HepG2 (cell line): ENCODE measurements around the gene COPS7A. TPM values are rescaled to one million over a fixed set of nuclear protein-coding genes. Genes with fewer than 3 reads are reported as not detected.

ENCODE experiments used
- BRD4 ChIP-seq: sonication (generic); formaldehyde crosslinking; IDR thresholded peaks from 2 replicates; pipeline ENCODE4 v1.4.0; 2020; ENCODE audit warnings: missing genetic modification reagents
- FOXK1 ChIP-seq: sonication (generic); formaldehyde crosslinking; IDR thresholded peaks from 2 replicates; pipeline ENCODE4 v1.4.0; 2020; ENCODE audit warnings: low read depth, missing genetic modification reagents, borderline replicate concordance
- IKZF4 ChIP-seq: sonication (generic); formaldehyde crosslinking; IDR thresholded peaks from 2 replicates; pipeline ENCODE4 v1.5.1; 2020; ENCODE audit warnings: borderline replicate concordance, mild to moderate bottlenecking, low read depth, missing genetic modification reagents; ENCODE audit errors: not compliant biosample characterization
- PAF1 ChIP-seq: IDR thresholded peaks from 2 replicates; pipeline ENCODE4 v1.6.1; 2016; ENCODE audit warnings: missing genetic modification reagents, missing compliant biosample characterization
- PHF21A ChIP-seq: sonication (generic); formaldehyde crosslinking; IDR thresholded peaks from 2 replicates; pipeline ENCODE4 v1.5.0; 2020; ENCODE audit warnings: mild to moderate bottlenecking, missing genetic modification reagents
- POGZ ChIP-seq: sonication (generic); formaldehyde crosslinking; IDR thresholded peaks from 2 replicates; pipeline ENCODE4 v1.4.0; 2020; ENCODE audit warnings: mild to moderate bottlenecking, missing genetic modification reagents
- TEAD3 ChIP-seq: optimal IDR thresholded peaks from 2 replicates; pipeline ENCODE3; 2016; ENCODE audit warnings: borderline replicate concordance
- YEATS4 ChIP-seq: sonication (generic); formaldehyde crosslinking; IDR thresholded peaks from 2 replicates; pipeline ENCODE4 v1.4.0; 2020; ENCODE audit warnings: missing genetic modification reagents, borderline replicate concordance
- ZEB1 ChIP-seq: IDR thresholded peaks from 2 replicates; pipeline ENCODE4 v1.6.1; 2012; ENCODE audit warnings: mild to moderate bottlenecking, low read depth, inconsistent platforms; ENCODE audit not compliant: insufficient replicate concordance
- ZNF275 ChIP-seq: sonication (generic); formaldehyde crosslinking; IDR thresholded peaks from 2 replicates; pipeline ENCODE4 v1.8.0; 2022; ENCODE audit warnings: missing genetic modification reagents, mild to moderate bottlenecking, inconsistent platforms, borderline replicate concordance
- ZNF484 ChIP-seq: sonication (generic); formaldehyde crosslinking; IDR thresholded peaks from 2 replicates; pipeline ENCODE4 v1.5.1; 2020; ENCODE audit warnings: mild to moderate bottlenecking, low read depth, missing genetic modification reagents, borderline replicate concordance
- ZNF567 ChIP-seq: sonication (generic); formaldehyde crosslinking; IDR thresholded peaks from 2 replicates; pipeline ENCODE4 v1.8.1; 2023; ENCODE audit warnings: mild to moderate bottlenecking, missing genetic modification reagents, borderline replicate concordance
- ZNF615 ChIP-seq: sonication (generic); formaldehyde crosslinking; IDR thresholded peaks from 2 replicates; pipeline ENCODE4 v1.5.0; 2020; ENCODE audit warnings: mild to moderate bottlenecking, missing genetic modification reagents, borderline replicate concordance
- polyA plus RNA-seq, 8 experiments: library from polyadenylated mRNA; depleted of rRNA in 3 of 8; stranded (reverse) in 7 of 8; unstranded in 1 of 8; fragments of >200 nt; fragmentation: Illumina TruSeq in 4 of 8; extraction: Trizol in 4 of 8; gene quantifications; 2 replicates each; pipeline versions ENCODE4 v1.2.1 to v1.2.3, GENCODE V29; 2011 to 2016; ENCODE audit warnings: low read depth in 4 of 8, missing spikeins in 1 of 8, mixed read lengths in 1 of 8; ENCODE audit not compliant: insufficient read depth in 1 of 8
- total RNA-seq, 5 experiments: library from RNA; depleted of rRNA; stranded (reverse); fragments of >200 nt; fragmentation: Illumina TruSeq; extraction: Trizol; gene quantifications; 2 replicates each; pipeline ENCODE4 v1.2.3, GENCODE V29; 2016; ENCODE audit warnings: low read depth in 1 of 5
- TF ChIP-seq, protein P1 (sequence below): sonication (generic); formaldehyde crosslinking; IDR thresholded peaks from 2 replicates; pipeline ENCODE4 v1.4.0; 2020; ENCODE audit warnings: missing genetic modification reagents, borderline replicate concordance
- TF ChIP-seq, protein P2 (sequence below): sonication (generic); formaldehyde crosslinking; conservative IDR thresholded peaks from 2 replicates; pipeline ENCODE4 v1.4.0; 2020; ENCODE audit warnings: missing genetic modification reagents
- TF ChIP-seq, protein P3 (sequence below): sonication (generic); formaldehyde crosslinking; IDR thresholded peaks from 2 replicates; pipeline ENCODE4 v1.4.0; 2020; ENCODE audit warnings: mild to moderate bottlenecking, missing genetic modification reagents
- TF ChIP-seq, protein P4 (sequence below): sonication (generic); formaldehyde crosslinking; IDR thresholded peaks from 2 replicates; pipeline ENCODE4 v1.8.0; 2022; ENCODE audit warnings: mild to moderate bottlenecking, missing genetic modification reagents; ENCODE audit not compliant: insufficient replicate concordance

The COPS7A gene
- total and polyA plus RNA-seq, 2 of the 13 experiments (the other 11 are each of a cell fraction or from before 2014, with no cell fraction given) = 40.0 to 73.6 TPM

DNA sequence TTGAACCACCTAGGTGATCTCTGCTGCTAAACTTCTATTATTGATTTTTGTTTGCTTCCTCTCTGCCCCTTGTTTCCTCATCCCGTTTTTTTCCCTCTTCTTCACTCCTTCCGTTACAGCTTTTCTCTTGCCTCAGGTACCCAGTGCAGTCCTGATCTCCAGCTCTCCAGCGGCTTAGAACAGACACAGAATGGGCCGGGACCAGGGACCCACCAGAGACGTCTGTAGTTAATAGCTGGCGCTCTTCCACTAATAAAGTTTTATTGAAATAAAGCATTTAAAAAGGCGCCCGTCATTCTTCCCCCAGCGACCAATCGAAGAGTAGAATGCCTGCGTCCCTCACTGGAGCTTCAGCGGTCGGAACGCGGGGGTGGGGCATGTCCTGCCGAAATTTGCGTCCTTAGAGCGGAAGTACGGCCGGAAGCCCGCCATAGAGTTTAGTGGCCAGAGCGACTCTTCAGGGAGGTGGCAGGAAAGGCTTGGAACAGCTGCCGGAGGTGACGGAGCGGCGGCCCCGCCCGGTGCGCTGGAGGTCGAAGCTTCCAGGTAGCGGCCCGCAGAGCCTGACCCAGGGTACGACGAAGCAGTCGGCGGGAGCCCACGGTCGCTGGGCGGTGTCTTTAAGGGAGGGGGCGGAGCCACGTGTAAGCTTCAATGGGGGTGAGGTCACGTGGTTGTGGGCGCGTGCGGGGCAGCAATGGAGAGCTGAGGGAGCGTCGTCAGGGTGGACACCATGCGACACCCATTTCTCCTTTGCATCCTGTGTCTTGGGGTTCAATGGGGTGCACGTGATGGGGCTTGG, at the start of gene COPS7A (continued):
- TF ChIP-seq, protein P1, sequence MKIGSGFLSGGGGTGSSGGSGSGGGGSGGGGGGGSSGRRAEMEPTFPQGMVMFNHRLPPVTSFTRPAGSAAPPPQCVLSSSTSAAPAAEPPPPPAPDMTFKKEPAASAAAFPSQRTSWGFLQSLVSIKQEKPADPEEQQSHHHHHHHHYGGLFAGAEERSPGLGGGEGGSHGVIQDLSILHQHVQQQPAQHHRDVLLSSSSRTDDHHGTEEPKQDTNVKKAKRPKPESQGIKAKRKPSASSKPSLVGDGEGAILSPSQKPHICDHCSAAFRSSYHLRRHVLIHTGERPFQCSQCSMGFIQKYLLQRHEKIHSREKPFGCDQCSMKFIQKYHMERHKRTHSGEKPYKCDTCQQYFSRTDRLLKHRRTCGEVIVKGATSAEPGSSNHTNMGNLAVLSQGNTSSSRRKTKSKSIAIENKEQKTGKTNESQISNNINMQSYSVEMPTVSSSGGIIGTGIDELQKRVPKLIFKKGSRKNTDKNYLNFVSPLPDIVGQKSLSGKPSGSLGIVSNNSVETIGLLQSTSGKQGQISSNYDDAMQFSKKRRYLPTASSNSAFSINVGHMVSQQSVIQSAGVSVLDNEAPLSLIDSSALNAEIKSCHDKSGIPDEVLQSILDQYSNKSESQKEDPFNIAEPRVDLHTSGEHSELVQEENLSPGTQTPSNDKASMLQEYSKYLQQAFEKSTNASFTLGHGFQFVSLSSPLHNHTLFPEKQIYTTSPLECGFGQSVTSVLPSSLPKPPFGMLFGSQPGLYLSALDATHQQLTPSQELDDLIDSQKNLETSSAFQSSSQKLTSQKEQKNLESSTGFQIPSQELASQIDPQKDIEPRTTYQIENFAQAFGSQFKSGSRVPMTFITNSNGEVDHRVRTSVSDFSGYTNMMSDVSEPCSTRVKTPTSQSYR (CRISPR knock-in tag) = peak; percentile 61; the same call in 1 of the 2 replicates
- TF ChIP-seq BRD4 (CRISPR knock-in tag) (no peak), PHF21A (peak; percentile 93), FOXK1 (CRISPR knock-in tag) (peak; percentile 84), ZNF567 (CRISPR knock-in tag) (0 out of 2 replicates have a peak, but pooled peaks have one; percentile 55), YEATS4 (CRISPR knock-in tag) (peak; percentile 93), ZNF484 (CRISPR knock-in tag) (no peak), ZNF615 (CRISPR knock-in tag) (peak; percentile 95; the same call in 1 of the 2 replicates), ZNF275 (CRISPR knock-in tag) (peak; percentile 84; the same call in 1 of the 2 replicates), PAF1 (CRISPR knock-in tag) (no peak), POGZ (peak; percentile 89), ZEB1 (peak; percentile 60), TEAD3 (peak; percentile 80), IKZF4 (CRISPR knock-in tag) (peak; percentile 92)
- TF ChIP-seq, protein P2, sequence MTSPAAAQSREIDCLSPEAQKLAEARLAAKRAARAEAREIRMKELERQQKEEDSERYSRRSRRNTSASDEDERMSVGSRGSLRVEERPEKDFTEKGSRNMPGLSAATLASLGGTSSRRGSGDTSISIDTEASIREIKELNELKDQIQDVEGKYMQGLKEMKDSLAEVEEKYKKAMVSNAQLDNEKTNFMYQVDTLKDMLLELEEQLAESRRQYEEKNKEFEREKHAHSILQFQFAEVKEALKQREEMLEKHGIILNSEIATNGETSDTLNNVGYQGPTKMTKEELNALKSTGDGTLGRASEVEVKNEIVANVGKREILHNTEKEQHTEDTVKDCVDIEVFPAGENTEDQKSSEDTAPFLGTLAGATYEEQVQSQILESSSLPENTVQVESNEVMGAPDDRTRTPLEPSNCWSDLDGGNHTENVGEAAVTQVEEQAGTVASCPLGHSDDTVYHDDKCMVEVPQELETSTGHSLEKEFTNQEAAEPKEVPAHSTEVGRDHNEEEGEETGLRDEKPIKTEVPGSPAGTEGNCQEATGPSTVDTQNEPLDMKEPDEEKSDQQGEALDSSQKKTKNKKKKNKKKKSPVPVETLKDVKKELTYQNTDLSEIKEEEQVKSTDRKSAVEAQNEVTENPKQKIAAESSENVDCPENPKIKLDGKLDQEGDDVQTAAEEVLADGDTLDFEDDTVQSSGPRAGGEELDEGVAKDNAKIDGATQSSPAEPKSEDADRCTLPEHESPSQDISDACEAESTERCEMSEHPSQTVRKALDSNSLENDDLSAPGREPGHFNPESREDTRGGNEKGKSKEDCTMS (CRISPR knock-in tag) = peak; percentile 76; the same call in 1 of the 2 replicates
- TF ChIP-seq, protein P3, sequence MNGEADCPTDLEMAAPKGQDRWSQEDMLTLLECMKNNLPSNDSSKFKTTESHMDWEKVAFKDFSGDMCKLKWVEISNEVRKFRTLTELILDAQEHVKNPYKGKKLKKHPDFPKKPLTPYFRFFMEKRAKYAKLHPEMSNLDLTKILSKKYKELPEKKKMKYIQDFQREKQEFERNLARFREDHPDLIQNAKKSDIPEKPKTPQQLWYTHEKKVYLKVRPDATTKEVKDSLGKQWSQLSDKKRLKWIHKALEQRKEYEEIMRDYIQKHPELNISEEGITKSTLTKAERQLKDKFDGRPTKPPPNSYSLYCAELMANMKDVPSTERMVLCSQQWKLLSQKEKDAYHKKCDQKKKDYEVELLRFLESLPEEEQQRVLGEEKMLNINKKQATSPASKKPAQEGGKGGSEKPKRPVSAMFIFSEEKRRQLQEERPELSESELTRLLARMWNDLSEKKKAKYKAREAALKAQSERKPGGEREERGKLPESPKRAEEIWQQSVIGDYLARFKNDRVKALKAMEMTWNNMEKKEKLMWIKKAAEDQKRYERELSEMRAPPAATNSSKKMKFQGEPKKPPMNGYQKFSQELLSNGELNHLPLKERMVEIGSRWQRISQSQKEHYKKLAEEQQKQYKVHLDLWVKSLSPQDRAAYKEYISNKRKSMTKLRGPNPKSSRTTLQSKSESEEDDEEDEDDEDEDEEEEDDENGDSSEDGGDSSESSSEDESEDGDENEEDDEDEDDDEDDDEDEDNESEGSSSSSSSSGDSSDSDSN (CRISPR knock-in tag) = peak; percentile 89
- TF ChIP-seq, protein P4, sequence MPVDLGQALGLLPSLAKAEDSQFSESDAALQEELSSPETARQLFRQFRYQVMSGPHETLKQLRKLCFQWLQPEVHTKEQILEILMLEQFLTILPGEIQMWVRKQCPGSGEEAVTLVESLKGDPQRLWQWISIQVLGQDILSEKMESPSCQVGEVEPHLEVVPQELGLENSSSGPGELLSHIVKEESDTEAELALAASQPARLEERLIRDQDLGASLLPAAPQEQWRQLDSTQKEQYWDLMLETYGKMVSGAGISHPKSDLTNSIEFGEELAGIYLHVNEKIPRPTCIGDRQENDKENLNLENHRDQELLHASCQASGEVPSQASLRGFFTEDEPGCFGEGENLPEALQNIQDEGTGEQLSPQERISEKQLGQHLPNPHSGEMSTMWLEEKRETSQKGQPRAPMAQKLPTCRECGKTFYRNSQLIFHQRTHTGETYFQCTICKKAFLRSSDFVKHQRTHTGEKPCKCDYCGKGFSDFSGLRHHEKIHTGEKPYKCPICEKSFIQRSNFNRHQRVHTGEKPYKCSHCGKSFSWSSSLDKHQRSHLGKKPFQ (CRISPR knock-in tag) = peak; percentile 93
